NOMO-1 treated with DMSO at 0.1 percent for 48 hours (cell line): ENCODE data around the gene IZUMO4.
A peak's percentile ranks its signal among the peaks of the same experiment; 100 is the strongest.
"Not testable (repeated sequence)": the region's sequence is repeated elsewhere in the genome, so short reads cannot be mapped to it uniquely, and the experiment has no call there.

Source experiments
- DNase-seq: peaks from one replicate; lab custom pipeline; 2025; ENCODE audit not compliant: unreplicated experiment; lab: John Stamatoyannopoulos, UW

Gene IZUMO4

GRCh38 chr19:2080336-2080988 is 16.3 kb upstream of the IZUMO4 start:
- DNase-seq: no peak

GRCh38 chr19:2081873-2082810 is 14.6 kb upstream of the IZUMO4 start:
- DNase-seq: peak; percentile 73

- DNase-seq: peak; percentile 43
Measured at GRCh38 chr19:2083174-2083854, 13.4 kb upstream of the IZUMO4 start.

- DNase-seq: peak; percentile 99
Measured at GRCh38 chr19:2084993-2085720, 11.6 kb upstream of the IZUMO4 start.

DNA sequence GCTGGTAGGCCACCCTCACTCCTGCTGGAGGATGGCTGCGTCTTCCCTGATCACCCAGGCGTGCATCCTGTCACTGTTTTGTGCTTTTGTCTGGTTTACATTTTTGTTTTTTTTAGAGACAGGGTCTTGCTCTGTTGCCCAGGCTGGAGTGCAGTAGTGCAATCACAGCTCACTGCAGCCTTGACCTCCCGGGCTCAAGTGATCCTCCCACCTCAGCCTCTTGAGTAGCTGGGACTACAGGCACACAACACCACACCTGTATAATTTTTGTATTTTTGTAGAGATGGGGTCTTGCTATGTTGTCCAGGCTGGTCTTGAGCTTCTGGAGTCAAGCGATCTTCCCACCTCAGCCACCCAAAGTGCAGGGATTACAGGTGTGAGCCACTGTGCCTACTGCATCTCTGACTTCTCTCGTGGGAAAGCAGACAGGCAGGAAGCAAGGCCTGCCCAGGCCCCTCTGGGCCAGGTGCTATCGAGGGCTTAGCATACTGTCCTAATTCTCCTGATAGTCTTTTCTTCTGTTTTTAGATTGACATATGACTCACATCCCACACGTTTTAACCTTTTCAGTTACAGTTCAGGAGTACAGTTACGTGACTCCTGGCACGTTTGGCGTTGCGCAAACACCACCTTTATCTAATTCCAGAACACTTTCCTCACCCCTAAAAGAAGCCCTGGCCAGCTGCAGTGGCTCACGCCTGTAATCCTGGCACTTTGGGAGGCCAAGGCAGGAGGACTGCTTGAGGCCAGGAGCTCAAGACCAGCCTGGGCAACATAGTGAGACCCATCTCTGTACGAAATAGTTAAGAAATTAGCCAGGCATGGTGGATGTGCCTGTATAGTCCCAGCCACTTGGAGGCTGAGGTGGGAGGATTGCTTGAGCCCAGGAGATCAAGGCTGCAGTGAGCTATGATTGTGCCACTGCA is 9.8 kb upstream of the IZUMO4 start:
- peak; percentile 55 for DNase-seq

DNA sequence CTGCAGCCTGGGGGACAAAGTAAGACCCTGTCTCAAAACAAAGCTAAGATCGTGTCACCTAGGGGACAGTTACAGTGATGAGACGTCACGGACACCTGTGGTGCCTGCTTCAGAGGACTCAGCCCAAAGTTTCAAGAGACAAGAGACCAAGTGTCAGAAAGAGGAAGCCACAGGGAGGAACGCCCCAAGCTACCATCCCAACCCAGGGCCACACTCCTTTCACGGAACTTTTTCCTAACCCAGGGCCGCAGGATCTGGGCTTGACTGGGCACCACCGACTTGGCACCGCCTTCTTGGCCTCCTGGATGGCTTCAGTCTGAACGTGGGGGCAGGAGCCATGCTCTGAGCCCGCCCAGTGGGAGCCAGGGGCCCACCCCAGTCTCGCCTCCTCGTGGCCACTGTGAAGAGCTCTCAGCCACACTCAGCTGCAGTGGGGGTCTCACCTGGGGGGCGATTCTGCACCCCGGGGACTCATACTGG is 9.1 kb upstream of the IZUMO4 start:
- DNase-seq: peak; percentile 58

DNA sequence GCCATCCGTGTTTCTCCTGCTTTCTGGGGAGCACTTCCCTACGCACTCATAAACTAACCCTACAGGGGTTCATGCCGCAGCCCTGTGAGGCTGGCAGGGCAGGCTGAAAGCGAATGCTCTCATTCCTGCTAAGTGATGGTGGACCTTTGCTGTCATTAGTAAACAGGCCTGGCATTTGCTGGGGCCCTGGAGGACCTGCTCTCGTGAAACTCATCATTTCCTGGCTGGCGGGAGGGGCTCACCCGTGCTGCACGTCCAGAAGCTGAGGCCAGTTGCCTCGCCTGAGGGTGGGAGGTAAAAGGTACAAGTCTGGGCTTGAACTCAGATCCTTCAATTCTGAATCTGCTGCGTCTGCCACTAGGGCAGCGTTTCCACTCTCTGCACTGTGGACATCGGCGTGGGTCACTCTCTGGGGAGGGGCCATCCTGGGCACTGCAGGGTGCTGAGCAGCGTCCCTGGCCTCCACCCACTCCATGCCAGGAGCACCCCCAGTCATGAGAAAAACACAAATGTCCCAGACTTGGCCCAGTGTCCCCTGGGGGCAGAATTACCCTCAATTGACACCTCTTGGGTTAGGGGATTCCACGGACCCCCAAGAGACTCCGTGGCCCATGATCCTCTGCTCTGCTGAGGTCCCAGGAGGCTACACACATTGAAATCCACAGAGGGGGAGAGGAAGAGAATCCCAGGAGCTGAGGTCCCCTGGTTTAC is 7.6 kb upstream of the IZUMO4 start:
- no peak for DNase-seq

- DNase-seq: no peak
Measured at GRCh38 chr19:2089727-2090053, 7.0 kb upstream of the IZUMO4 start.

GRCh38 chr19:2091926-2092525 is 4.7 kb upstream of the IZUMO4 start:
- not testable (repeated sequence) for DNase-seq

GRCh38 chr19:2096034-2096479 is 658 bp upstream of the IZUMO4 start, which contains the start of gene MOB3A:
TSS of gene MOB3A (minus strand) at chr19:2096326. CDS start at chr19:2078560, 17,766 bp downstream.
- peak; percentile 82 for DNase-seq

- no peak for DNase-seq
Measured at GRCh38 chr19:2097203-2097885, 629 bp downstream of the IZUMO4 start.

GRCh38 chr19:2097886-2098327 is 1.2 kb downstream of the IZUMO4 start:
- DNase-seq: no peak

DNA sequence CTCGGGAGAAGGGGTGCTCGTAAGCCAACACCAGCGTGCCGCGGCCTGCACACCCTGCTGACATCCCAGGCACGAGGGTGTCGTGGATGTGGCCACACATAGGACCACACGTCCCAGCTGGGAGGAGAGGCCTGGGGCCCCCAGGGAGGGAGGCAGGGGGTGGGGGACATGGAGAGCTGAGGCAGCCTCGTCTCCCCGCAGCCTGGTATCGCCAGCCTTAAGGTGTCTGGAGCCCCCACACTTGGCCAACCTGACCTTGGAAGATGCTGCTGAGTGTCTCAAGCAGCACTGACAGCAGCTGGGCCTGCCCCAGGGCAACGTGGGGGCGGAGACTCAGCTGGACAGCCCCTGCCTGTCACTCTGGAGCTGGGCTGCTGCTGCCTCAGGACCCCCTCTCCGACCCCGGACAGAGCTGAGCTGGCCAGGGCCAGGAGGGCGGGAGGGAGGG is 2.4 kb downstream of the IZUMO4 start:
- DNase-seq: no peak

DNA sequence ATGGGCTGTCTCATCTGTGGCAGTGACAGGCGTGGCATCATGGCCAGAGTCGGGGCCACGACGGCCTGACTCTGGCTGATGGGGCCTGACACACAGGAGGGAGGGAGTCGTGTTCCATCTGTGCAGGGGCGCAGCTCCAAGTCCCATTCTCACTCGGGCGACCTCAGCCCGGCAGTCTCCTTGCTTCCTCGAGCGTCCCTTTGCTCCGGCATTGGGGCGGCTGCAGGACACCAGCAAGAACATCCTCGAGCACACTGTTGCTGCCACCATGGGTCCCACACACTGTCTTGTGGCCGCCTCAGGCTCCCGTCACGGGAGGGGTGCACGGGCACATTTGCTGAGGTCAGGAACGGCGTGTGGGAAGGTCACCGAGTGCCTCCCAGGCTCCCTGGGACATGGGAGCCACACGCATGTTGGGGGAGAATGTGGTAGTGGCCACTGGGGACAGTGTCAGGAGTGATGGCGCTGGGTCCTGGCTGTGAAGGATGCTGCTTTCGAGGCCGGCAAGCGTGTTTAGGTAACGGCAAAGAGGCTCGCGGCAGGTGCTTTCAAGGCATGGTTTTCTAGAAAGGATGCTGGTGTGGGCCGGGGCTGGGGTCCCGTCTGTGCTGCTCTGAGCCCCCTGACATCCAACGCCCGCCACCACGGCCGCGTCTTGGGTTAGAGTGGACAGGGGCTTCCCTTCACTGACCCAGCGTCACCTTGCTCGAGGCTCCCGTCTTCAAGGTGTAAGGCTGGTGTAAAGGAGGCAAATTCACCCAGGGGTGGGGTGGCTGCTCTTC is 3.4 kb downstream of the IZUMO4 start:
- no peak for DNase-seq

DNA sequence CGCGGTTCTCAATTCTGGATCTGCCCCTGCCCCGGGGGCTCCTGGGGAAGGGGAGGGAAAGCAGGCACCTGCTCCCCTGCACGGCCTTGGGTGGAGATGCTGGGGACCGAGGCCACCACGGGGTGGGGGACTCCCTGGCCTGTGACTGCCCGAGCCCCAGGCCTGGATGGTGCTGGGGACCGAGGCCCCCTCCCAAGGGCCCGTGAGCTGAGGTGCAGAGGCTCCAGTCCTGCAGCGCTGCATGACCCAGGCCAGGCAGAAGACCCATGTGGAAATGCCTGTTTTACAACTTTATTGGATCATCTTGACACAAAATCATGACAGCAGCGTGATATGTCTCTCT is 4.0 kb downstream of the IZUMO4 start:
- DNase-seq: no peak

GRCh38 chr19:2101417-2102335 is 5.0 kb downstream of the IZUMO4 start:
- no peak for DNase-seq
